Smooth muscle cell of the brain vasculature (primary cell): Measurements from ENCODE around the gene QTRT2.

Source experiments
- DNase-seq: peaks from one replicate; pipeline ENCODE4 v3.0.0-alpha.2; 2012; ENCODE audit warnings: low read depth, low spot score

The QTRT2 gene

GRCh38 chr3:114122027-114122709 is 65.6 kb downstream of the QTRT2 start:
- peak; percentile 26 for DNase-seq

DNA sequence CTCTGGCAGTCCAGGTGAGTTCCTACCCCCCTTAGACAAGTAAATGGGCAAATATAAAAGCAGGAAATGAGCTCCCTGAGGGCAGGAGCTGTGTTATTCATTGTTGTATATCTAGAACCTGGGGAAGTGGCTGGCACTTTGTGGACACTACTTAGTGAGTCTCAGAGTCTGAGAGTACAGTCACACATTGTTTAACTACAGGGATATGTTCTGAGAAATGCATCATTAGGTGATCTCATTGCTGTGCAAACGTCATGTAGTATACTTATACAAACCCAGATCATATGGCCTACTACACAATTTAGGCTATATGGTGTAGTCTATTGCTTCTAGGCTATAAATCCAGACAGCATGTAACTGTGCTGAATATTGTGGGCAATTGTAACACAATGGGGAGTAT is 69.9 kb downstream of the QTRT2 start:
- no peak for DNase-seq

DNA sequence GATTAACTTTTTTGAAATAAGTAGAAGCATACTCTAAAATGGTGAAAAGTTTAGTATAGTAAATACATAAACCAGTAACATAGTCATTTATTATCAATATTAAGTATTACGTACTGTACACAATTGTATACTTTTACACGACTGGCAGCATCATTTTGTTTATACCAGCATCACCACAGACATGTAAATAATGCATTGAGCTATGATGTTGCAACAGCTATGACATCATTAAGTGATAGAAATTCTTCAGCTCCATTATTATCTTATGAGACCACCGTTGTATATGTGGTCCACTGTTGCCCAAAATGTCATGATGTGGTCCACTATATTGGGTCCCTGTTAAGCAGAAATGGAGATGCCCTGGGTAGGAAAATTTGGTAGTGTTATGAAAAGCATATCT is 71.0 kb downstream of the QTRT2 start:
- no peak for DNase-seq

- DNase-seq: no peak
Measured at GRCh38 chr3:114128231-114128630, 71.7 kb downstream of the QTRT2 start.

DNA sequence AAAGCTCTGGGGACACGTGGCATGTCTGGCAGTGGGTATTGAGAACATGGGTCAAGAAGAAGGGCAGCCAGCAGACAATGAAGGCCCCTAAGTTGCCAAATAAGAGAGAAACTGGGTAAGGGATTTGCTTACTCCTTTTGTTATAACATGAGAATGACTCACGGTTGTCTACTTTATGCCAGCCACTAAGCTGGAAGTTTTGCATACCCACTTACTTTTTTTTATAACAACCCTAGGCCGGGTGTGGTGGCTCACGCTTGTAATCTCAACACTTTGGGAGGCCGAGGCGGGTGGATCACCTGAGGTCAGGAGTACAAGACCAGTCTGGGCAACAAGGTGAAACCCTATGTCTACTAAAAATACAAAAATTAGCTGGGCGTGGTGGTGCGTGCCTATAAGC is 72.3 kb downstream of the QTRT2 start:
- no peak for DNase-seq

GRCh38 chr3:114132500-114132899 is 76.0 kb downstream of the QTRT2 start:
- no peak for DNase-seq

GRCh38 chr3:114133947-114134346 is 77.4 kb downstream of the QTRT2 start:
- DNase-seq: no peak
